Body of pancreas (tissue), 4 donors: ENCODE measurements around the gene SLC25A12. TPM values are rescaled to one million over a fixed set of nuclear protein-coding genes. Genes with fewer than 3 reads are reported as not detected.
"Not testable (repeated sequence)": the region's sequence is repeated elsewhere in the genome, so short reads cannot be mapped to it uniquely, and the experiment has no call there.

ENCODE experiments used
- ATAC-seq: fragments of 150-250 bp; one replicate; pipeline ENCODE4 v1.9.1; 2016
- DNase-seq, 4 donors: peaks; one replicate each; pipeline ENCODE4 v3.0.0-alpha.2; 2019
- H3K27ac ChIP-seq, 4 donors: fragments of 200-600 bp; sonication (generic); 1 replicate in 3 of 4; 2 replicates in 1 of 4; pipeline versions ENCODE4 v1.5.1 to v1.6.1; 2016 to 2019; ENCODE audit warnings: mild to moderate bottlenecking in 1 of 4, mixed read lengths in 1 of 4, moderate library complexity in 1 of 4
- H3K27me3 ChIP-seq, 2 donors: fragments of 200-600 bp; sonication (generic); one replicate each; pipeline ENCODE4 v1.6.0; 2016; ENCODE audit warnings: mild to moderate bottlenecking in 1 of 2
- H3K36me3 ChIP-seq, 2 donors: fragments of 200-600 bp; sonication (generic); replicated peaks in 1 of 2; 2 replicates each; pipeline ENCODE4 v1.5.1; 2016; ENCODE audit warnings: low read depth in 2 of 2; ENCODE audit not compliant: insufficient read depth in 1 of 2
- H3K4me1 ChIP-seq: fragments of 200-600 bp; sonication (generic); one replicate; pipeline ENCODE4 v1.6.0; 2016
- H3K4me3 ChIP-seq, 2 donors: fragments of 200-600 bp; sonication (generic); 1 replicate in 1 of 2; 2 replicates in 1 of 2; pipeline ENCODE4 v1.5.1; 2016 to 2019
- H3K9me3 ChIP-seq, 3 donors: fragments of 200-600 bp; sonication (generic); 1 replicate in 2 of 3; 2 replicates in 1 of 3; pipeline ENCODE4 v1.5.1; 2016
- POLR2A ChIP-seq, 3 donors: fragments of 450-650 bp; IDR thresholded peaks; one replicate each; pipeline ENCODE4 v1.6.1; 2016; ENCODE audit warnings: antibody characterized with exemption in 3 of 3, mild to moderate bottlenecking in 2 of 3
- WGBS, 2 donors: methylation state at CpG; one replicate each; pipeline ENCODE4 v1.1.5; 2017; 5-methylcytosine and 5-hydroxymethylcytosine counted together
- intact Hi-C: fragments of 100-400 bp; cut with DNase I; formaldehyde crosslinking; loops from one replicate; pipeline ENCODE4 v1.15.1; 2023
- total RNA-seq, 2 donors: library from RNA; depleted of rRNA; stranded (reverse); fragments of >200 nt; gene quantifications; one replicate each; pipeline ENCODE4 v1.1.0, GENCODE V29; 2016
- TF ChIP-seq, protein P1 (sequence below), 7 experiments: fragments of 450-650 bp in 4 of 7; fragments of 200-600 bp in 3 of 7; sonication (generic) in 3 of 7; IDR thresholded peaks; one replicate each; pipeline ENCODE4 v1.5.1; 2016 to 2019; ENCODE audit warnings: antibody characterized with exemption in 7 of 7

The SLC25A12 gene
- total RNA-seq, 2 donors from 2014 or later = 4.9 to 8.0 TPM

DNA sequence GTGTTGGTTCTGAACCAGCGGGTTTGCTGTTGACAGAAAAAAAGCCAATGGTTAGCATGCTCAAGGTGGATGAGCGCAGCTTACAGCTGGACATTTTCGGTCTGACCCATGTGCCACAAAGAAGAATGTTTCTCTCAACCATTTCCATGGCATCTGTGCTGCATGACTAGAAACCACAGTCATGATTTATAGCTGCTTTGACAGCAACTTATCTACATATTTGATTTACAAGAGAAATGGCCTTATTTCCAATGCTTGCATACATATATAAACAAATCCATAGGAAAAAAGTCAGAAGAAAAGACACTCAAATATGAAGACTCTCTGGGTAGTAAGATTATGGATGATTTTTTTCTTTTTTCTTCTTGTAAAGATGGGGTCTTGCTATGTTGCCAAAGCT, 108.6 kb downstream of the SLC25A12 start:
- no peak overlapping the region for H3K4me3 ChIP-seq
- 74 to 88% methylated on average over 3 of the region's 3 CpGs for WGBS, 2 donors
- peaks cover 8% of the 10 kb centered on the region for H3K4me1 ChIP-seq
- H3K36me3 ChIP-seq = peaks cover 0 to 1% of the 10 kb centered on the region in 2 donors
- intact Hi-C loops = no loop called here
- H3K27me3 ChIP-seq = no peaks in the 10 kb centered on the region
- no peak overlapping the region for H3K27ac ChIP-seq
- TF ChIP-seq POLR2A (IDR thresholded peaks at IDR 0.05) = no peak
- TF ChIP-seq, protein P1, sequence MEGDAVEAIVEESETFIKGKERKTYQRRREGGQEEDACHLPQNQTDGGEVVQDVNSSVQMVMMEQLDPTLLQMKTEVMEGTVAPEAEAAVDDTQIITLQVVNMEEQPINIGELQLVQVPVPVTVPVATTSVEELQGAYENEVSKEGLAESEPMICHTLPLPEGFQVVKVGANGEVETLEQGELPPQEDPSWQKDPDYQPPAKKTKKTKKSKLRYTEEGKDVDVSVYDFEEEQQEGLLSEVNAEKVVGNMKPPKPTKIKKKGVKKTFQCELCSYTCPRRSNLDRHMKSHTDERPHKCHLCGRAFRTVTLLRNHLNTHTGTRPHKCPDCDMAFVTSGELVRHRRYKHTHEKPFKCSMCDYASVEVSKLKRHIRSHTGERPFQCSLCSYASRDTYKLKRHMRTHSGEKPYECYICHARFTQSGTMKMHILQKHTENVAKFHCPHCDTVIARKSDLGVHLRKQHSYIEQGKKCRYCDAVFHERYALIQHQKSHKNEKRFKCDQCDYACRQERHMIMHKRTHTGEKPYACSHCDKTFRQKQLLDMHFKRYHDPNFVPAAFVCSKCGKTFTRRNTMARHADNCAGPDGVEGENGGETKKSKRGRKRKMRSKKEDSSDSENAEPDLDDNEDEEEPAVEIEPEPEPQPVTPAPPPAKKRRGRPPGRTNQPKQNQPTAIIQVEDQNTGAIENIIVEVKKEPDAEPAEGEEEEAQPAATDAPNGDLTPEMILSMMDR (IDR thresholded peaks at IDR 0.05) = no peak
- no peaks in the 10 kb centered on the region for H3K9me3 ChIP-seq
- no peak for DNase-seq
- no peak for ATAC-seq

DNA sequence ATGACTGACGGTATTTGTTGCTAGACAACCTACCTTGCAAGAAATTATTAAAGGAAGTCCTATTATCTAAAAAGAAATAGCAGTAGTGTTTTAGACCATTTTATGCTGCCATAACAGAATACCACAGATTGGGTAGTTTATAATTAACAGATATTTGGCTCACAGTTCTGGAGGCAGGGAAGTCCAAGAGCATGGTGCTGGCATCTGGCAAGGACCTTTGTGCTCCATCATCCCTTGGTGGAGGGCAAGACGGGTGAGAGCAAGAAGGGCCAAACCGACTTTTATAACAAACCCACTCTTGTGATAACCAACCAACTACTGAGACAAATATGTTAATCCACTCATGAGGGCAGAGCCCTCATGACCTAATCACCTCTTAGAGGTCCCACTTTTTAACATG, 115.5 kb downstream of the SLC25A12 start:
- peaks cover 0 to 4% (median 0%) of the 10 kb centered on the region in 3 donors for H3K9me3 ChIP-seq
- no peak overlapping the region for H3K27ac ChIP-seq
- ATAC-seq = no peak
- H3K27me3 ChIP-seq = no peaks in the 10 kb centered on the region
- H3K4me3 ChIP-seq = no peak overlapping the region
- no peaks in the 10 kb centered on the region for H3K4me1 ChIP-seq
- TF ChIP-seq, protein P1 (IDR thresholded peaks at IDR 0.05) = no peak
- no peak for TF ChIP-seq POLR2A (IDR thresholded peaks at IDR 0.05)
- no peaks in the 10 kb centered on the region for H3K36me3 ChIP-seq
- intact Hi-C loops = no loop called here
- 89 to 98% methylated on average over 3 of the region's 3 CpGs for WGBS, 2 donors
- DNase-seq = no peak

DNA sequence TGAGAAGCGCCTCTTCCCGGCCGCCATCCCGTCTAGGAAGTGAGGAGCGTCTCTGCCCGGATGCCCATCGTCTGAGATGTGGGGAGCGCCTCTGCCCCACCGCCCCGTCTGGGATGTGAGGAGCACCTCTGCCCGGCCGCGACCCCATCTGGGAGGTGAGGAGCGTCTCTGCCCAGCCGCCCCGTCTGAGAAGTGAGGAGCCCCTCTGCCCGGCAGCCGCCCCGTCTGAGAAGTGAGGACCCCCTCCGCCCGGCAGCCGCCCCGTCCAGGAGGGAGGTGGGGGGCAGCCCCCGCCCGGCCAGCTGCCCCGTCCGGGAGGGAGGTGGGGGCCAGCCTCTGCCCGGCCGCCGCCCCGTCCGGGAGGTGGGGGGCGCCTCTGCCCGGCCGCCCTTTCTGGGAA, 119.5 kb downstream of the SLC25A12 start:
- H3K4me3 ChIP-seq, H3K9me3 ChIP-seq, H3K36me3 ChIP-seq, H3K4me1 ChIP-seq, DNase-seq, ATAC-seq, H3K27ac ChIP-seq, H3K27me3 ChIP-seq, intact Hi-C loops: not testable (repeated sequence)
- 100% methylated on average over 5 to 8 of the region's 35 CpGs for WGBS, 2 donors

DNA sequence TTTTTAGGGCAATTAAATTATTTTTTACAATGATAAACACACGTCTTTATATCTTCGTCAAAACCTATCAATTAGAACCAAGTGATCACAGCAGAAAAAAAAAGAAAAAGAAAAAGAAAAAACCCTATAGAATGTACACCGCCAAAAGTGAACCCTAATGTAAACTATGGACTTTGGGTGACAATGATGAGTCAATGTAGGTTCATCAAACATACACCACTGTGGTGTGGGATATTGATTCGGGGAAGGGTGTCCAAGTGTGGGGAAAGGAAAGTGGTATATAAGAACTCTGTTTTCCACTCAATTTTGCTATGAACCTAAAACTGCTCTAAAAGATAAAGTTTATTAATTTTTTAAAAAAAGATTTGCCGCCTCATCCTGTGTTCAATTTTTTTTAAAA, 121.7 kb downstream of the SLC25A12 start:
- Histone ChIP-seq H3K27me3 (no peaks in the 10 kb centered on the region), H3K4me1 (no peaks in the 10 kb centered on the region), H3K4me3 (no peak overlapping the region), H3K27ac (no peak overlapping the region), H3K36me3 (no peaks in the 10 kb centered on the region), H3K9me3 (peaks cover 0 to 4% (median 0%) of the 10 kb centered on the region in 3 donors)
- no peak for TF ChIP-seq POLR2A (IDR thresholded peaks at IDR 0.05)
- WGBS, 2 donors = 87 to 88% methylated on average over 5 of the region's 5 CpGs
- no peak for ATAC-seq
- no peak for DNase-seq
- intact Hi-C loops = no loop called here

DNA sequence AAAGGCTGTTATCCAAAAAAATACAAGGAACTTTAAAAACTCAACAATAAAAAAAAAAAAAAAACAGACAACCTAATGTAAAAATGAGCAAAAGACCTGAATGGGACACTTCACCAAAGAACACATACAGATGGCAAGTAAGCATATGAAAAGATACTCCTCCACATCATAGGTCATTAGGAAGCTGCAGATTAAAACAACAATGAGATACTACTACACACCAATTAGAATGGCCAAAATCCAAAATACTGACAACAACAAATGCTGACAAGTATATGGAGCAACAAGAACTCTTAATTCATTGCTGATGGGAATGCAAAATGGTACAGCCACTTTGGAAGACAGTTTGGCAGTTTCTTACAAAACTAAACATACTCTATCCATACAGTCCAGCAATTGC, 122.6 kb downstream of the SLC25A12 start:
- H3K27me3 ChIP-seq = no peaks in the 10 kb centered on the region
- H3K4me3 ChIP-seq = no peak overlapping the region
- TF ChIP-seq POLR2A (IDR thresholded peaks at IDR 0.05) = no peak
- TF ChIP-seq, protein P1 (IDR thresholded peaks at IDR 0.05) = no peak
- no peak overlapping the region for H3K27ac ChIP-seq
- intact Hi-C loops = no loop called here
- DNase-seq = no peak
- H3K9me3 ChIP-seq = peaks cover 0 to 4% (median 0%) of the 10 kb centered on the region in 3 donors
- no peak for ATAC-seq
- H3K36me3 ChIP-seq = no peaks in the 10 kb centered on the region
- H3K4me1 ChIP-seq = no peaks in the 10 kb centered on the region

DNA sequence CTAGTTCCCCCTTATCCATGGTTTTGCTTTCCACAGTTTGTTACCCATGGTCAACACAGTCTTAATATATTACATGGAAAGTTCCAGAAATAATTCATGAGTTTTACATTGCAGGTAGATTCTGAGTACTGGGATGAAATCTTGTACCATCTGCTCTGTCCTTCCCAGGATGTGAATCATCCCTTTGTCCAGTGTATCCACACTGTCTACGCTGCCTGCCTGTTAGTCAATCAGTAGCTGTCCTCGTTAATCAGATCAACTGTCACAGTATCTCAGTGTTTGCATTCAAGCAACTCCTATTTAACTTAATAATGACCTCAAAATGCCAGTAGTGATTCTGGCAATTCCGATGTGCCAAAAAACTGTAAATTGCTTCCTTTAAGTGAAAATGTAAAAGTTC, 130.4 kb downstream of the SLC25A12 start:
- Histone ChIP-seq H3K27ac (no peak overlapping the region), H3K4me1 (no peaks in the 10 kb centered on the region), H3K9me3 (no peaks in the 10 kb centered on the region), H3K4me3 (no peak overlapping the region), H3K27me3 (no peaks in the 10 kb centered on the region), H3K36me3 (peaks cover 0 to 4% of the 10 kb centered on the region in 2 donors)
- DNase-seq (no peak), ATAC-seq (no peak)
- intact Hi-C loops = no loop called here
- 88% methylated on average over 3 of the region's 3 CpGs for WGBS, 2 donors
- TF ChIP-seq, protein P1 (IDR thresholded peaks at IDR 0.05) = no peak
- TF ChIP-seq POLR2A (IDR thresholded peaks at IDR 0.05) = no peak
